IgD-negative memory B cell (primary cell): Measurements from ENCODE around the gene PI4KB. TPM values are rescaled to one million over a fixed set of nuclear protein-coding genes. Genes with fewer than 3 reads are reported as not detected.

Experiments
- H3K27ac Mint-ChIP-seq, 3 donors: one replicate each; pipeline ENCODE4 v1.8.0; 2020 to 2022; ENCODE audit warnings: mild to moderate bottlenecking in 3 of 3, mixed read lengths in 3 of 3, moderate library complexity in 1 of 3
- H3K27me3 Mint-ChIP-seq: one replicate; pipeline ENCODE4 v1.8.0; 2021; ENCODE audit warnings: mixed read lengths
- H3K36me3 Mint-ChIP-seq: one replicate; pipeline ENCODE4 v1.8.0; 2020; ENCODE audit warnings: mild to moderate bottlenecking, mixed read lengths
- H3K4me1 Mint-ChIP-seq, 3 donors: one replicate each; pipeline ENCODE4 v1.8.0; 2020 to 2022; ENCODE audit warnings: mixed read lengths in 3 of 3, mild to moderate bottlenecking in 1 of 3
- H3K4me3 Mint-ChIP-seq, 4 donors: one replicate each; pipeline ENCODE4 v1.8.0; 2020 to 2022; ENCODE audit warnings: mild to moderate bottlenecking in 4 of 4, mixed read lengths in 4 of 4, moderate library complexity in 3 of 4
- H3K9me3 Mint-ChIP-seq, 3 donors: one replicate each; pipeline ENCODE4 v1.8.0; 2020 to 2021; ENCODE audit warnings: mixed read lengths in 3 of 3, mild to moderate bottlenecking in 1 of 3
- polyA plus RNA-seq: library from polyadenylated mRNA; unstranded; fragments of 300-500 nt; fragmentation: Illumina TruSeq; gene quantifications from one replicate; pipeline ENCODE4 v1.2.3, GENCODE V29; 2021

PI4KB gene
- polyA plus RNA-seq, 1 donor from 2014 or later: 67.9 TPM

DNA sequence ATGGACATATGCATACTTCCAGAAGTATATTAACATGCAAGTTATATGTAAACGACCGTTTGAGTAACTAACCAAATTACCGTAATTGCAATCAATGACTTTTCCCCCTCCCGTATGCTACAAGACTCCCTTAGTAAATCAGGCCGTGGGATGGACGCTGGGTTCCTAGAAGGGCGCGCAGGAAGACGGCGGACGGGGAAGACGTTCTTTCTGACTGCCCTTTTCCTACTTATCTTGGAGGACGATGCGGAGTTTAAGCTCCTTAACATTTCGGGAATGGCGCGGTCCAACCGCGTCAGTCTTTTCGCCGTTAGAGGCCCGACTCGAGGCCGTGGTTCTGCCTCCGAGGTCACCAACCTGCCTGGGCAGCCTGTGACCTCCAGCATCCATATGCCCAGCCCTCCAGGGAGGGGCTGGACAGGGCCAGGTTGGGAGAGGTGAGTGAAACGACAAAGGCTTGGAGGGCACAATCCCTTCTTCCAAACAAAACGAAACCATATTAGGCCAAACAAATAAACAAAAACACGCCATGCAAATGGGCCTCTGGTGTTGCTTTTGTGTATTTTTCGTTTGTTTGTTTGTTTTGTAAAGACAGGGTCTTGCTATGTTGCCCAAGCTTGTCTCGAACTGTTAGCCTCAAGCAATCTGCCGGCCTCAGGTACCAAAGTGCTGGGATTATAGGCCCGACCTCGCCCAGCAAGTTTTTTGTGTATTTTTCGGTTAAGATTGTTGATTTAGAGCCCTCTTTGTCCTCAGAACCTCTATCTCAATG lies 873 bp upstream of the PI4KB start:
- H3K36me3 Mint-ChIP-seq: no peaks in the 10 kb centered on the region

GRCh38 chr1:151326619-151327222 lies 495 bp downstream of the PI4KB start:
- no peaks in the 10 kb centered on the region for H3K36me3 Mint-ChIP-seq
- H3K27ac Mint-ChIP-seq: peak overlapping the region; percentile 70 to 95 (median 95)
- no peaks in the 10 kb centered on the region for H3K9me3 Mint-ChIP-seq
- peaks cover 24 to 37% (median 32%) of the 10 kb centered on the region in 3 donors for H3K4me1 Mint-ChIP-seq
- H3K4me3 Mint-ChIP-seq: peak overlapping the region; percentile 86 to 99 (median 94)
- H3K27me3 Mint-ChIP-seq: no peaks in the 10 kb centered on the region

More for the DNA sequence above, 873 bp upstream of the PI4KB start:
- Mint-ChIP-seq H3K4me1 (peaks cover 23 to 32% (median 23%) of the 10 kb centered on the region in 3 donors), H3K9me3 (no peaks in the 10 kb centered on the region), H3K27ac (peak overlapping the region; percentile 70 to 99 (median 95)), H3K4me3 (peak overlapping the region; percentile 86 to 99 (median 94)), H3K27me3 (no peaks in the 10 kb centered on the region)

DNA sequence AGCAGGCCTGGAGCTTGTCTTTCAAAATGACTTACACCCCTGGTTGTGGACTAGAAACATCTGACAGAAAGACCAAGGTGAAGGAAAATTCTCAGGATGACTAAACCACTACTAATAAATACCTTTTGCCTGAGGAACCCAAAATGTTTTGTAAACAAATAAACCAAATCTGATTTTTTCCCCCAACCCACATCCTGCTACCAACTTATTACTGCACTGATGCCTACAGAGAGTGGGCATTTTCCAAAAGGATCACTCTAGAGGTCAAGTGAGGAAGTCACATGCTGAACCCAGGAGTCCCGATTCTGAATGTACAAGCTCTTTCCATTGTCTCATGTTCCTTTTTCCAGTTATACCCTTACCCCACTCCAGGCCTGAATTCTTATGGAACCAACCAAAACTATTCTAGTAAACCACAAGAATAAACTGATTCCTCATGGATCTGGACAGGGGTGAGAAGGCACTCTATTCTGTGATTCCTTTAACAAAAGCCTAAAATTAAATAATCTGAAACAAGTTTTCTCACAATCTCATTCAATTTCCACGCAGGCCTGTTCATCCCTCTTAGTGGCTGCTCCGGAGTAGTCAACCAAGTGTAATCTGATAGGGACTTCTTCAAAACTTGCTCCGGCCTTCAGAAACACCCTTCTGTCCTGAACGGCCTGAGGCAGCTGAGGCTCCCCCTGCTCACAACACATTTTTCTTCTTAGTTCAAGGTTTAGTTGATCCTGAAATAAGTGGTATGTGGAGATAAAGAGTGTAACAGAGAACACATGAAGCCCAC lies 1.4 kb downstream of the PI4KB start:
- H3K4me1 Mint-ChIP-seq: peaks cover 26 to 38% (median 33%) of the 10 kb centered on the region in 3 donors
- H3K36me3 Mint-ChIP-seq: no peaks in the 10 kb centered on the region
- peak overlapping the region; percentile 70 to 95 (median 95) for H3K27ac Mint-ChIP-seq
- no peaks in the 10 kb centered on the region for H3K9me3 Mint-ChIP-seq
- H3K27me3 Mint-ChIP-seq: no peaks in the 10 kb centered on the region
- peak overlapping the region; percentile 86 to 99 (median 94) for H3K4me3 Mint-ChIP-seq

DNA sequence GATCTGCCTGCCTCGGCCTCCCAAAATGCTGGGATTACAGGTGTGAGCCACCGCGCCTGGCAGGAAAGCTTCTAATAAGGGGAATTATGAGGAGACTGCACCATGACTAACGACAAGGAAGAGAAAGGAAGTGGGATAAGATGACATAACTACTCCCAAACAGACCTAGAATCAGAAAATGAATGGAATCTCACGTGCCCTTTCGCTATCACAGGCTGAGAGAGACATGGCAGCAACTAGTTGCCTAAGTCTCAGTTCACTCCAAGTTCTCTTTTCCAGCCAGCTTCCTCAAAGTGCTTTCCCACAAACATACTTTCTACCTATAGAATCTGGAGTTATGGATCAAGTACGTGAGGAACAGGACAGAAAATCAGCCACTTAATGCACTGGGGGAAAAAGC lies 2.0 kb downstream of the PI4KB start:
- Mint-ChIP-seq H3K4me3 (peak overlapping the region; percentile 23 to 93 (median 85)), H3K27me3 (no peaks in the 10 kb centered on the region), H3K27ac (peak overlapping the region in 2 of 3 donors; percentile 16 to 70), H3K9me3 (no peaks in the 10 kb centered on the region), H3K4me1 (peaks cover 30 to 43% (median 38%) of the 10 kb centered on the region in 3 donors), H3K36me3 (no peaks in the 10 kb centered on the region)

DNA sequence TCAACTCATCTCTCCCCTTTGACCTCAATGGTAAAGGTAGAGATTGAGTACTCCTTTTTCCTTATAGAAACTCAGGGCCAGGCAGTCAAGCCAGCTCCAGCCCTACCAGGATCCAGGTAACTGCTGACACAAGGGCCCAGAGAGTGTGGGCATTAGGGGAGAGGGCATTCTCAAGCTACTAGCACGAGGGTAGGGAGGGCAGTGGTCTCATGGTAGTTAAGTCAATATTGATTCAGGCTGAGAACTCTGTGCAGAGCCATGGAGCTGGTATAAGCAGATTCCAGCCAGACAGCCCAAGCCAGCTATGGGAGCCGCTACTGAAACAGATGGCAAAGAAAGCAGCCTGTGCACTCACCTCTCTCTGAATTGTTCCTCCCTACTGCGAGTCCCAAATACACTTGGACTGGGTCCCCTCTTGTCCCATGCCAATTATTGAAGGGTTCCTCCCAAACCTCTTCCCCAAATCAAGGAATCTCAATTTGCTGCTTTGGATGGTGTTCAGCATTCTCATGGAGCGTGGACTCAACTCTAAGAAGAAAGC lies 2.8 kb downstream of the PI4KB start:
- Mint-ChIP-seq H3K36me3 (no peaks in the 10 kb centered on the region), H3K4me3 (peak overlapping the region in 1 of 4 donors; percentile 86), H3K27ac (peak overlapping the region in 2 of 3 donors; percentile 16 to 70), H3K4me1 (peaks cover 30 to 43% (median 38%) of the 10 kb centered on the region in 3 donors), H3K27me3 (no peaks in the 10 kb centered on the region), H3K9me3 (no peaks in the 10 kb centered on the region)

DNA sequence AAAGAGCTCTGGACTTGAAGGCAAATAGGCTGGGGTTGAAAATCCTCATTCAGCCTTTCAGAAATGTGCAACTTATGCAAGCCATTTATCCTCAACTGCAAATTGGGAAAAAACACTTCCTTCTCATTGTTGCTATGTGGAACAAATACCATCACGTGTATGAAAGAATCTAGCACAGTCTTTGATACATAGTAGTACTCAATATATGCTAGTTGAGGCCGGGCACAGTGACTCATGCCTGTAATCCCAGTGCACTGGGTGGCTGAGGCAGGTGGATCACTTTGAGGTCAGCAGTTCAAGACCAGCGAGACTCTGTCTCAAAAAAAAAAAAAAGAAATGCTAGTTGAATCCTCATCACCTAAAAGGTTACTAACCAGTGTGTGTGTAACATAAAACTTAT lies 8.2 kb downstream of the PI4KB start:
- Mint-ChIP-seq H3K9me3 (no peaks in the 10 kb centered on the region), H3K27me3 (no peaks in the 10 kb centered on the region), H3K4me3 (no peak overlapping the region), H3K36me3 (peaks cover 3% of the 10 kb centered on the region), H3K27ac (no peak overlapping the region), H3K4me1 (peaks cover 13 to 23% (median 22%) of the 10 kb centered on the region in 3 donors)

DNA sequence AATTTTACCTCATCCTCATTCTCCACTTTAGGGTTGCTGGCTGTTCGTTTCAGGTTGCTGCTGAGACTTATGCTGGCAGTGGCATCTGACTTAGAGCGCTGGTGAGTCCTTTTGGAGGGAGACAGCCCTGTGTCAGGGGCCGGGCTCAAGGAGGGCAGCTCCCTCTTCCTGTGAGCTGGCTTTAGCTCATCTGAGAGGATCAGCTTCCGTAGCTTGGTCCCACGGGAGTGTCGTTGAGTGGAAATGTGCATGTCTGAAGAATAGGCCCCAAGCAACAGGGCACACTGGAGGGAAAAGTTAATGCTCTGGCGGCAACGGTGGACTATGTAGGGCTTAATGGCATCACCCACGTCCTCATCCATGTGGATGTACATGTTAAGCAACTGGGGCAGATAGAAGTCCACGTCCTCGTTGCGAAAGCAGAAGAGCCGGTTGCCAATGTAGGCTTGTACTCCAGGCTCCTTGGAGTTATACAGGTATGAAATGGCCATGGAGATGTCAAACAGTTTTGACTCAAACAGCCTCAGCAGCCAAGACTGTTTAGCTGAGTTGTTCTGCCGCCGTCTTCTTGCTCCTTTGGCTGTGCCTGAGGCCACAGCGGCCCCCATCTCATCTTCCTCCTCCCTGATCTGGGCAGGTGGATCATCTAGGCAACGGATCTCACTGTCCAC lies 11.5 kb downstream of the PI4KB start:
- Mint-ChIP-seq H3K36me3 (peaks cover 3% of the 10 kb centered on the region), H3K27ac (no peak overlapping the region), H3K4me3 (no peak overlapping the region), H3K9me3 (no peaks in the 10 kb centered on the region), H3K27me3 (no peaks in the 10 kb centered on the region), H3K4me1 (peaks cover 10 to 22% (median 16%) of the 10 kb centered on the region in 3 donors)

- peaks cover 3% of the 10 kb centered on the region for H3K36me3 Mint-ChIP-seq
- H3K27me3 Mint-ChIP-seq: no peaks in the 10 kb centered on the region
- H3K9me3 Mint-ChIP-seq: no peaks in the 10 kb centered on the region
- peak overlapping the region in 1 of 4 donors; percentile 27 for H3K4me3 Mint-ChIP-seq
- H3K4me1 Mint-ChIP-seq: peaks cover 8 to 19% (median 13%) of the 10 kb centered on the region in 3 donors
- H3K27ac Mint-ChIP-seq: no peak overlapping the region
Measured at GRCh38 chr1:151314137-151314875, 12.9 kb downstream of the PI4KB start.

DNA sequence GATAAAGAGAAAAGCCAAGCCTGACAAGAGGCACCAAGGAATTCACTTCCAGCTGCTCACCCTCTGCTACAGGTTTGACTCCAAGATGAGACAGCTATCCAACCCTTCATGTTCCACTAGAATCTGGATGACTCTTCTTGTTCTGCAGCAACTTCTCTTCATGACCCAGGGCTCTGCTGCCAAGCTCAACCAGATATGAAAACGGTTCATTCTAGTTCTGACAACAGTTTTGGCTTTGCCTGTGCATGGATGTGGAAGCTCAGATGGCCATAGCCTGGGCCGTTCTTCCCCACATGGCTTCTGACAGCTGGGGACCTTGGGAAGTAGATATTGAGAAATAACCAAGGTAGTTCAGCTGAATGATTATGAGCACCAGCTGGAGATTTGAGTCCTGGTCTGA lies 13.7 kb downstream of the PI4KB start:
- Mint-ChIP-seq H3K4me3 (no peak overlapping the region), H3K27me3 (no peaks in the 10 kb centered on the region), H3K36me3 (peaks cover 3% of the 10 kb centered on the region), H3K4me1 (peaks cover 8 to 17% (median 13%) of the 10 kb centered on the region in 3 donors), H3K9me3 (no peaks in the 10 kb centered on the region), H3K27ac (peak overlapping the region in 1 of 3 donors; percentile 43)

DNA sequence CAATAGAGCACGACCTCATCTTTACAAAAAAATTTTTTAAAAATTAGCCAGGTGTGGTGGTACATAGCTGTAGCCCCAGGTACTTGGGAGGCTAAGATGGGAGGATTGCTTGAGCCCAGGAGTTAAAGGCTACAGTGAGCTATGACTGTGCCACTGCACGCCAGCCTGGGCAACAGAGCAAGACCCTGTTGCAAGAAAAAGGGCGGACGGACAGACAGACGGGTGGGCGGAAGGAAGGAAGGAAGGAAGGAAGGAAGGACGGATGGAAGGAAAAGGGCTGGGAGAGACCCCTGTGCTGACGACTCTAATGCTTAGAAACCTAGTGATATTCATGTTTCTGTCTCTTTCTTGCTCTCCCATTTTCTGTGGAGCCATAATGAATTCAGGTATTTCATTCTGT lies 14.4 kb downstream of the PI4KB start:
- Mint-ChIP-seq H3K9me3 (no peaks in the 10 kb centered on the region), H3K27me3 (no peaks in the 10 kb centered on the region), H3K4me3 (no peak overlapping the region), H3K36me3 (peaks cover 3% of the 10 kb centered on the region), H3K27ac (peak overlapping the region in 2 of 3 donors; percentile 43 to 74), H3K4me1 (peaks cover 8 to 17% (median 13%) of the 10 kb centered on the region in 3 donors)

GRCh38 chr1:151312411-151312810 lies 14.8 kb downstream of the PI4KB start:
- Mint-ChIP-seq H3K36me3 (peaks cover 3% of the 10 kb centered on the region), H3K27ac (peak overlapping the region; percentile 14 to 72 (median 17)), H3K4me1 (peaks cover 8 to 17% (median 13%) of the 10 kb centered on the region in 3 donors), H3K4me3 (no peak overlapping the region), H3K27me3 (no peaks in the 10 kb centered on the region), H3K9me3 (no peaks in the 10 kb centered on the region)

GRCh38 chr1:151311589-151312331 lies 15.5 kb downstream of the PI4KB start:
- Mint-ChIP-seq H3K9me3 (no peaks in the 10 kb centered on the region), H3K4me1 (peaks cover 8 to 17% (median 13%) of the 10 kb centered on the region in 3 donors), H3K4me3 (no peak overlapping the region), H3K27ac (peak overlapping the region; percentile 14 to 74 (median 72)), H3K27me3 (no peaks in the 10 kb centered on the region), H3K36me3 (peaks cover 3% of the 10 kb centered on the region)

DNA sequence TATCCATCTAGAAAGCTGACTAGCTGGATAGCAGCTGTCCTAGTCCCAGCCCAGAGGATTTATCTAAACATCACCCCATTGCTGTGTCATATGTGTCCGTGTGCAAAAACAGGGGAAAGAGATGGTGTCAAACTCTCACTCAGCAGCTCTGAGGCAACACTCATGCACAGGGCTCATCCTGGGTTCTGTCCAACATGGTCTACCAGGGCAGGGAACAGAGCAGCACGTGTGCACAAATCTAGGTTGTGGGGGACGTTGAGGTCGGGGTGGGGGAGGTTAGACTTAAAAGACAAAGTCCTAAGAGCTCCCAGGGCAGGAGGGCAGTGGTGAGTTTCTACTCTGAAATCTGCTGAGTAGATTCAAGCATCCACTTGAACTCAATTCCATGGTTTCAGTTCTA lies 16.2 kb downstream of the PI4KB start:
- Mint-ChIP-seq H3K4me1 (peaks cover 8 to 17% (median 9%) of the 10 kb centered on the region in 3 donors), H3K4me3 (no peak overlapping the region)

More for the DNA sequence above, 16.2 kb downstream of the PI4KB start:
- H3K27me3 Mint-ChIP-seq: no peaks in the 10 kb centered on the region
- H3K36me3 Mint-ChIP-seq: peaks cover 3% of the 10 kb centered on the region
- no peak overlapping the region for H3K27ac Mint-ChIP-seq
- no peaks in the 10 kb centered on the region for H3K9me3 Mint-ChIP-seq
